Activated T-helper 9 cell treated with anti-CD3 and anti-CD28 coated beads, Interleukin-2, amount 50 U/mL, for 16 hours (primary cell): Measurements from ENCODE around the gene RNF207.

ENCODE experiments used
- DNase-seq: peaks from one replicate; pipeline ENCODE4 v3.0.0-alpha.2; 2020; ENCODE audit warnings: low read depth

Gene RNF207

DNA sequence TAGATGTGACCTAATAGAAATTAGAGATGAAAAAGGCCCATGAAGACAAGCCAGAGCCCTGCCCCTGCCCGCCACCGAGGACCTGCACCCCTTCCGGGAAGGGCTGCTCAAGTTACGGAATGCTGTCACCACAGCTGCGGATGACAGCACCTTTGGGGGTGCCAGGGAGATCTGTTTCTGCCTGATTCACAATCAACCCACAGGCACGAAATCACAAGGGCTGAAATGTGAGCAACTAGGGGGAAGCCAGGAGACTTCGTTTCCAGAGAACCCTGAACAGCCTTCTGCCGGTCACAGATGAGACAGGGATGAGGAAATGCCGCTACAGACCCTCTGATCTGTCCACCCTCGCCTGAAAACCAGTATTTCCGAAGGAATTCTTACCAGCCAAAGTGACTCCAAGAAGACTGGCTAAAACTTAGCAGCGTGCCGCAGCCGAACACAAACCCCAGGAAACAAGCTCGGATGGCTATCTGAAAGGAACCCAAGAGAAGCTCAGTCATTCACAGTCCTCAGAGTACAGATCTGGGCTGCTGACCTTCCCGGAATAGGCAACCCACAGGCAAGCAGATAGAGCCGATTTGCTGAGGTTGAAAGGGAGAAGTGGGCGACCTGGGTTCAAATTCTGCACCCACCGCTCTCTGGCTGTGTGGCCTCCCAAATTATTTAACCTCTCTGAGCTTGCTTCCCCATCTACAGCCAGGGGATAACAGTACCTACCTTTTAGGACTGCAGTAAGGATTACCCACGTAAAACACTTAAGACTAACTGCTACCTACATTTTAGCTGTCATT lies 28.8 kb downstream of the RNF207 start:
- no peak for DNase-seq

- DNase-seq = no peak
Measured at GRCh38 chr1:6235296-6235677, 29.4 kb downstream of the RNF207 start.

DNA sequence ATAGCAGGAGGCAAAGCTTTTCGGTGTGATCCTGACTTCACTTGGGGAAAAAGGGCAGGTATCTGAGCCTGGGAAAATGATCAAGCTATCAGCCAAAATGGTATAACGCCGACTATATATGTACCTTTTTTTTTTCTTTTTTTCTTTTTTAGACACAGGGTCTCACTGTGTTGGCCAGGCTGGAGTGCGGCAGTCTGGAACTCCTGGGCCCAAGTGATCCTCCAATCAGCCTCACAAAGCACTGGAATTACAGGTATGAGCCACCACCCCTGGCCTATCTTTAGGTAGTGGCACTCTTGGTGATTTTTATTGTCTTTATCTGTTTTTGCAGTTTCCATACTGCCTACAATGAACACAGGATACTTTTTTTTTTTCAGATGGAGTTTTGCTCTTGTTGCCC lies 31.2 kb downstream of the RNF207 start:
- no peak for DNase-seq

DNA sequence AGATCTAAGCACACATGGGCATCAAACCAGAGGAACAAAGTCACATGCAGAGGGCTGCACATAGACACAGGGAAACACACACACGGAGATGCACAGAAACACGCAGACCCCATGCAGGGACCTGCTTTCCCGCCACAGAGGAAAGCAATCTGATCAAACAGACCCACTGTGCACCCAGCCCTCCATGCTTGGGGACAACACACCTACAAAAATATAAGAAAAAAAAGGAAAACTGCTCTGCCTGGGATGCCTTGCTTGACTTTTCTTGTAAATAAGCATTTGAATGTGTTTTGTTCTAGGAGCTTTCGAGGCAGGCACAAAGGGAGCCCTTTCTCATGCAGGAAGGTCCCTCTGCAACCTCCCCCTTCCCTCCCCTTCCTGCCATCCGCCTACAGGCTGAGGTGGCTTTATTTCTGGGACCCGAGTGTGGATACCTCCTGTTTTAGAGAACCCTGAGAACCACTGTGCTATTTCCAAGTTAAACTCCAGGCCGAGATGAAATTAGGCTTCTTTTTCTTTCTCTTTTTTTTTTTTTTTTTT lies 33.4 kb downstream of the RNF207 start:
- DNase-seq = no peak

GRCh38 chr1:6239950-6240768 lies 34.2 kb downstream of the RNF207 start:
- DNase-seq = no peak

- no peak for DNase-seq
Measured at GRCh38 chr1:6241107-6241886, 35.4 kb downstream of the RNF207 start.

DNA sequence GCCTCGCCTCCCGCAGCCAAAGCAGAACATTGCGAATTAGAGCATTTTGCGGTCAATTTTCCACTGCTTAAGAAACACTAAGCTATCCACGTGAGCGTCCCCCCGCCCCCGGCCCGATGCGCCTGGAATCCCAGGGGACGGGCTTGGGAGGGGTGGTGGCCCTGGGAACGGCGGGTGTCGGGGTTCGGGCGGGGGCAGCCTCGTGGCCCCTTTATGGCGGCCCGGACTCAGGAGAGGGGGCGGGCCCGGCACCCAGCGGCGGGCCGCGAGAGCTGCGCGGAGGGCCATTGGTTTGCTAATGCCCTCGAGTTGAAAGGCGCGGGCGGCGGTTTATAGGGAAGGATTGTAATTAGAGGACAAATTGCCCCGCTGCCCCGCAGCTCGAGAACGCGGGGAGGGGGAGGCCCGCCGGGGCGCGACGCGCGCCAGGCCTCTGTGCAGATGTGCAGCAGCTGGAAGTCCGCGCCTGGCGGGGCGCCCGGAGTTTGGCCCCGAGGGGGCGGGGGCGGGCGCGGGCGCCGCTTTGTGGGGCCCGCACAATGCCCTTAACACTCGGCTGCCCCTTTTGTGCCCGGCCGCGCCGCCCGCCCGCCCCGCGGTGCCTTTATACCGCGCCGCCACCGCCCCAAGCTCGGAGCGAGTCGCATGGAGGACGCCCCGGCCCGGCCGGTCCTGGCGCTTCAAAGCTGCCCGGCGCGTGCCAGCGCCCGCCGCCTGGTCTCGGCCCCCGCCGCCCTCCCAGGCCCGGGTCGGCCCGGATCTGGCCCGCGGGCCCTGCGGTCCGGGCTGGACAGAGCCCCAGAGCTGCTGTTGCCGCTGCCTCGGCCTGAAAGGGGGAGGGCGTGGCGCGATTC lies 36.2 kb downstream of the RNF207 start:
- no peak for DNase-seq

- no peak for DNase-seq
Measured at GRCh38 chr1:6243053-6243834, 37.3 kb downstream of the RNF207 start.

GRCh38 chr1:6243993-6244392 lies 38.1 kb downstream of the RNF207 start, which contains the start of gene HES3:
Gene HES3 (plus strand): TSS chr1:6244179. CDS start chr1:6244366, 187 bp downstream.
- DNase-seq = no peak

DNA sequence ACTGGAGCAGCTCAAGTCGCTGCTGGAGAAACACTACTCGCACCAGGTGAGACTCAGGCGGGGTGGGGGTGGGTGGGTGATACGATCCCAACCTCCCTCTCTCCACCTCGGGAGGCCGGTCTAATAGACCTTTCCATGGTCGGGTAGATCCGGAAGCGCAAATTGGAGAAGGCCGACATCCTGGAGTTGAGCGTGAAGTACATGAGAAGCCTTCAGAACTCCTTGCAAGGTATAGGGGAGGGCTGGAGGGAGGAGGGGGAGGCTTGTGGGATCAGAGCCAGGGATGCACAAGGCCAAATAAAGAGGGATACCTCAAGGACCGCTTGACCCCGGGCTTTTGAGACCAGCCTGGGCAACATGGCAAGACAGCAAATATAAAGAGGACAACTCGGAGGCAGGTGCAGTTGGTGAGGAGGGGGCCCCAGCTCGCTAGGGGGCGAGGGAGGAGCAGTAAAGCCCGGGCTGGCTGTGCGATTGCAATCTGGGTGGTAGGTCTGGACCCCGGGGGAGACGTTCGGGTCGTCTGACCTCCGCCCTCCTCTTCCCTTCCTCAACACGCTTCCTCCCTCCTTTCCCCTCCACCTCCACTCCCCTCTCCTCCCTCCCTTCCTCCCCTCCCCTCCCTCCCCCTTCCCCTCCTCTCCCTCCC lies 38.6 kb downstream of the RNF207 start:
- no peak for DNase-seq

- peak; percentile 64 for DNase-seq
Measured at GRCh38 chr1:6245086-6245868, 39.4 kb downstream of the RNF207 start.

DNA sequence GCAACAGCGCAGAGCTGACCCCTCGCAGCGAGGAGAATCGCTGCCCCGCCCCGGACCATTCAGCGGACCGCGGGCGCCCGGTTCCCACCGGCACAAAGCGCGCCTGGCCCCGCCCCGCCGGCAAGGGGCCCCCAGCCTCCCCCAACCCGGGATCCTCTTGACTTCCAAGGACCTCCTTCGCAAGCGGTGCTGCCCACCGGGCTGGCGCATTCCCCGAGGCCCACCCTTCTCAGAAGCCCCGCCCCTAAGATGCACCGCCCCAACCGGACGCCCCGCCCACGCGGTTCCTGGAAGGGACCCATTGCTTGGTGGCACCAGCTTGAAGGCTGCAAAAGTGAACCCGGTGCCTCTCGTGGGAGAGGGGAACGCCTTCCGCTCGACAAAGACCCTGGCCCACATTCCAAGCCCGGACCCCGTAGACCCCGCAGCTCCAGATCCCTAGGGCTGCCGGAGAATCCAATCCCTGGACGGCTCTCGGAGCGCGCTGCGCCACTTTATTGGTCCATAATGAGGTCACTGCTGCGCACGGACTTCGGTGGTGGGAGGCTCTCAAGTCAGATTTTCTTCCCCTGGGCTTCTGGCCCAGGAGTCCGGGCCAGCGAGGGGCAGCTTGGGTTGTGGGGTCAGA lies 40.1 kb downstream of the RNF207 start:
- DNase-seq = no peak

DNA sequence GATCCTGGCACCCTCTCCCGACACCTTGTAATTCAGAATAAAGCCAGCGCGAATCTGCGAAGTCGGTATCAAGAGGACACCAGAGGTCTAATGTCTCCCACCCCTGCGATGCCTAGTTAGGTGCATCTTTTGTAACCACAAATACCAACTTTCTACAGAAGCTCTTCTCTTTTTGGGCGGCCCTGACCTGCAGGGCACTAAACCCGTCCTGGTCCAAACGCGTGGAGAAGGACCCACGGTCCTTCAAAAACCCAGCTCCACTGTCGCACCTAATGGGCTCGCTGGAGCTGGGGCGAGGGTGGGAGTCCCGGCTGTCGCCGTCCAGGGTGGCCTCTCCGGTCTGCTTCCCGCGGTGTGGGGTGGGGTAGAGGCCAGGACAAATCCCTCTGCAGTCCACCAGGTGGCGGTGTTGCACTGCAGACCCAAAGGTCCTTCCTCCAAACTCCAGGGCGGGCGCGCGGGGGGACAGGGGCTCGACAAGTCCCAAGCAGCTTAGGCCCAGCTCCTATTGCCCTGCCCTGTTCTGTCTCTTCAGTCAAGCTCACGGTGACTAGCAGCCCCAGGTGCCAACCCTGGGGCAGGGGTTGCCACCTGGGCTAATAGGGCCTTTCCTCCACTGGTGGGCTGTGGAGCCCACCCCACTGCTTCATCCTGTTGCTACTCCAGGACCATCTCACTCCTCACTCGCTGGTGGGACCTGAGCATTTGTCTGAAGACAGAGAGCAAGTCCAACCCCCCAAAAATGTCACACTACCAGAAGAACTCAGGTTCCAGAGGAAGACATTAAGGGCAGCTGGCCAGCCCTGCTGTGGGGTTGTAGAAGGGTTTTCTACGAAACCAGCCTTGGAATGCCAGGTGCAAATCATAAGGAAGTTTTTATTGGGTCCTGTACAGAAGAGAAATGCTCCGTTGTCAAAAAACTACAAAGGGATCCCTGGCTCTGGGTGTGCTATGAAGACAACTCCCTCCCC lies 40.9 kb downstream of the RNF207 start:
- DNase-seq = peak; percentile 71

DNA sequence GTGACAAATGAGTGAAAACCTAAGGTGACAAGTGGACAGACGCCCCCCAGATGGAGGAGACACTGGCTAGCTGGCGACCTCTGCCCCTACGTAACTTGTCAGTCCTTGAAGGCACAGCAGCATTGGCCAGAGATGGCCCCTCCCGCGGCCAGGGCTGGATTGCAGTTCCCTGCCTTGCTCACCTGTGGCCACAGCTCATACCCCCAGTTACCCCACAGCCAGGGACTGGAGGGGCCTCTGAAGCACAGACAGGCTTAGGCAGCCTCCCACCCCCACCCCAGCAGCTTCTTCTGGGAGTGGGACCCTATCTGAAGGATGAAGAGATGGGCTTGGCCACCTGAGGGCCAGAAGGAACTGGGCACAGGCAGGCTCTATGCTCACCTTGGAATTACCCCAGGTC lies 41.7 kb downstream of the RNF207 start:
- no peak for DNase-seq

DNA sequence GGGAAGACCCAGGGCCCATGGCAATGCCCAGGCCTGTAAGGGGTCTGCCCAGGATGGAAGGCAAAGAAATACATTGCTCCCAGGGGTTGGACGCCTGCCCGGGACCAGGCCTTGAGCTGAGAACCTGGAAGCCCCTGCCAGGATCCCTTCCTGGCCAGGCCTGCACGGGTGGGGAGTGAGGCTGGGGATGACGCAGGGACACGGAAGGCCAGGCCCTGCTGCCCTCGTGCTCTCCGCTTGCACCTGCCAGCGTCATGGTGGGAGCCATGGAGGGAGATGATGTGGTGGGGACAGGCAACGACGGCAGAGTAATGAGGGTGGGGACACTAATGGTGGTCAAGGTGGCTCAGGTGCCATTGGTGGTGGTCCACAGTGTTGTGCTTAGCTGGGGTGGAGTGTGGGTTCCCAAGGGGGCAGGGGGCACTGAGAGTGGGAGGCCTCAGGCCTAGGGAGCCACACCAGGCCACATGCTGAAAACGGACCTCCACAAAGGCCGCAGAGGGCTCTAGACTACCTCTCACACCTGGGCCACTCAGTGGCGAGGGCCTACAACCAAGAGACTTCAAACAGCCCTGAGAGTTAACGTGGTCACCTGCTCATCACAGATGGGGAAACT lies 42.4 kb downstream of the RNF207 start:
- no peak for DNase-seq

- no peak for DNase-seq
Measured at GRCh38 chr1:6248932-6249738, 43.2 kb downstream of the RNF207 start.
